Measurements from ENCODE around the gene STARD7. TPM values are rescaled to one million over a fixed set of nuclear protein-coding genes. Genes with fewer than 3 reads are reported as not detected.

The STARD7 gene
- total and polyA plus RNA-seq, 2 donors (not counting 3 experiments of a cell fraction or from before 2014, with no cell fraction given), result 61.2 to 132 TPM

- Histone ChIP-seq H3K4me1 (ENCODE audit: control insufficient read depth, extremely low read depth, insufficient read depth, low read length) (no peaks in the 10 kb centered on the region), H3K4me3 (replicated peaks in 1 of 3; ENCODE audit: insufficient read depth in 1 of 3, low read depth in 1 of 3, low read length in 3 of 3) (no peak overlapping the region), H4K20me1 (replicated peaks; ENCODE audit: control insufficient read depth, extremely low read depth, insufficient read depth, low read length) (no peaks in the 10 kb centered on the region), H3K27ac (ENCODE audit: insufficient read depth, low read depth, low read length) (no peak overlapping the region), H3K9me1 (replicated peaks; ENCODE audit: control insufficient read depth, extremely low read depth, insufficient read depth, low read length) (no peaks in the 10 kb centered on the region), H3K79me2 (ENCODE audit: control insufficient read depth, insufficient read depth, low read length) (no peaks in the 10 kb centered on the region), H3K27me3 (ENCODE audit: control insufficient read depth in 2 of 2, insufficient read depth in 2 of 2, low read length in 2 of 2) (no peaks in the 10 kb centered on the region), H3K36me3 (ENCODE audit: control insufficient read depth in 2 of 2, extremely low read depth in 1 of 2, insufficient read depth in 2 of 2, low read length in 2 of 2) (no peaks in the 10 kb centered on the region), H2AFZ (ENCODE audit: low read depth, low read length) (no peak overlapping the region), H3K9ac (replicated peaks; ENCODE audit: extremely low read depth, insufficient read depth, low read length) (no peak overlapping the region), H3K4me2 (ENCODE audit: insufficient read depth, low read length) (no peak overlapping the region), H3K9me3 (replicated peaks; ENCODE audit: control insufficient read depth, insufficient read depth, low read length) (no peaks in the 10 kb centered on the region)
- intact Hi-C loops (cut with micrococcal nuclease) (no loop called here), dilution Hi-C loops (cut with MboI; ENCODE audit: extremely low pct_ligation_motif_present, low sequenced_read_pairs) (no loop called here)
- DNase-seq (ENCODE audit: low read depth, low spot score), result no peak
- no peak for FAIRE-seq
- TF ChIP-seq FOS (IDR thresholded peaks at IDR 0.05; ENCODE audit: borderline replicate concordance, insufficient read depth, low read length) (no peak), MAX (IDR thresholded peaks at IDR 0.05; ENCODE audit: insufficient read depth, insufficient read length) (no peak), POLR2AphosphoS5 (IDR thresholded peaks at IDR 0.05; ENCODE audit: insufficient read depth, low read depth, low read length) (no peak)
- no TSS peak for BruUV-seq (replicated peaks)
- CTCF ChIA-PET, result interaction anchor here (1.1 to 1.5 kb wide), 2 partner anchors 11 to 31 kb away, joined by 4 to 5 read pairs; no protein-coding TSS in a partner anchor
- POLR2A ChIA-PET, result no interaction called here
Observed at GRCh38 chr2:96233436-96233835, 24.8 kb upstream of the STARD7 start.

GRCh38 chr2:96231316-96231715 lies 22.7 kb upstream of the STARD7 start:
- no peak overlapping the region for H3K9ac ChIP-seq (replicated peaks; ENCODE audit: extremely low read depth, insufficient read depth, low read length)
- H2AFZ ChIP-seq (ENCODE audit: low read depth, low read length), result no peak overlapping the region
- BruUV-seq (replicated peaks), result no TSS peak
- dilution Hi-C loops (cut with MboI; ENCODE audit: extremely low pct_ligation_motif_present, low sequenced_read_pairs) (no loop called here), intact Hi-C loops (cut with micrococcal nuclease) (no loop called here)
- TF ChIP-seq FOS (IDR thresholded peaks at IDR 0.05; ENCODE audit: borderline replicate concordance, insufficient read depth, low read length), result no peak
- no peak for TF ChIP-seq GATA2 (IDR thresholded peaks at IDR 0.05; ENCODE audit: insufficient read depth, insufficient read length, low read depth, low read length)
- TF ChIP-seq POLR2A (IDR thresholded peaks at IDR 0.05; ENCODE audit: low read depth, low read length), result no peak
- TF ChIP-seq MYC (IDR thresholded peaks at IDR 0.05; ENCODE audit: low read depth, low read length), result no peak
- TF ChIP-seq JUN (IDR thresholded peaks at IDR 0.05; ENCODE audit: borderline replicate concordance, insufficient read depth, insufficient read length, low read depth), result no peak
- TF ChIP-seq POLR2AphosphoS5 (IDR thresholded peaks at IDR 0.05; ENCODE audit: insufficient read depth, low read depth, low read length), result no peak
- no peak for TF ChIP-seq EZH2 (IDR thresholded peaks at IDR 0.05; ENCODE audit: borderline replicate concordance, low read depth, low read length, severe bottlenecking)
- no peak for TF ChIP-seq CTCF (IDR thresholded peaks at IDR 0.05; ENCODE audit: extremely low read depth in 1 of 2, insufficient read depth in 1 of 2, low read depth in 1 of 2, low read length in 2 of 2)
- no peak for TF ChIP-seq MAX (IDR thresholded peaks at IDR 0.05; ENCODE audit: insufficient read depth, insufficient read length)
- no peak for FAIRE-seq
- ChIA-PET POLR2A (no interaction called here), CTCF (interaction anchor here (1.7 kb wide), 1 partner anchor 115 kb away, joined by 4 read pairs; no protein-coding TSS in a partner anchor)
- no peak overlapping the region for H3K27ac ChIP-seq (ENCODE audit: insufficient read depth, low read depth, low read length)
- H3K4me1 ChIP-seq (ENCODE audit: control insufficient read depth, extremely low read depth, insufficient read depth, low read length), result no peaks in the 10 kb centered on the region
- no peak overlapping the region for H3K4me2 ChIP-seq (ENCODE audit: insufficient read depth, low read length)
- H3K79me2 ChIP-seq (ENCODE audit: control insufficient read depth, insufficient read depth, low read length), result no peaks in the 10 kb centered on the region
- H3K9me1 ChIP-seq (replicated peaks; ENCODE audit: control insufficient read depth, extremely low read depth, insufficient read depth, low read length), result no peaks in the 10 kb centered on the region
- H3K36me3 ChIP-seq (ENCODE audit: control insufficient read depth in 2 of 2, extremely low read depth in 1 of 2, insufficient read depth in 2 of 2, low read length in 2 of 2), result no peaks in the 10 kb centered on the region
- H3K9me3 ChIP-seq (replicated peaks; ENCODE audit: control insufficient read depth, insufficient read depth, low read length), result no peaks in the 10 kb centered on the region
- no peaks in the 10 kb centered on the region for H4K20me1 ChIP-seq (replicated peaks; ENCODE audit: control insufficient read depth, extremely low read depth, insufficient read depth, low read length)
- H3K4me3 ChIP-seq (replicated peaks in 1 of 3; ENCODE audit: insufficient read depth in 1 of 3, low read depth in 1 of 3, low read length in 3 of 3), result no peak overlapping the region
- DNase-seq (ENCODE audit: low read depth, low spot score), result no peak
- H3K27me3 ChIP-seq (ENCODE audit: control insufficient read depth in 2 of 2, insufficient read depth in 2 of 2, low read length in 2 of 2), result no peaks in the 10 kb centered on the region
